ENCODE data around the gene AKNAD1.

The AKNAD1 gene

DNA sequence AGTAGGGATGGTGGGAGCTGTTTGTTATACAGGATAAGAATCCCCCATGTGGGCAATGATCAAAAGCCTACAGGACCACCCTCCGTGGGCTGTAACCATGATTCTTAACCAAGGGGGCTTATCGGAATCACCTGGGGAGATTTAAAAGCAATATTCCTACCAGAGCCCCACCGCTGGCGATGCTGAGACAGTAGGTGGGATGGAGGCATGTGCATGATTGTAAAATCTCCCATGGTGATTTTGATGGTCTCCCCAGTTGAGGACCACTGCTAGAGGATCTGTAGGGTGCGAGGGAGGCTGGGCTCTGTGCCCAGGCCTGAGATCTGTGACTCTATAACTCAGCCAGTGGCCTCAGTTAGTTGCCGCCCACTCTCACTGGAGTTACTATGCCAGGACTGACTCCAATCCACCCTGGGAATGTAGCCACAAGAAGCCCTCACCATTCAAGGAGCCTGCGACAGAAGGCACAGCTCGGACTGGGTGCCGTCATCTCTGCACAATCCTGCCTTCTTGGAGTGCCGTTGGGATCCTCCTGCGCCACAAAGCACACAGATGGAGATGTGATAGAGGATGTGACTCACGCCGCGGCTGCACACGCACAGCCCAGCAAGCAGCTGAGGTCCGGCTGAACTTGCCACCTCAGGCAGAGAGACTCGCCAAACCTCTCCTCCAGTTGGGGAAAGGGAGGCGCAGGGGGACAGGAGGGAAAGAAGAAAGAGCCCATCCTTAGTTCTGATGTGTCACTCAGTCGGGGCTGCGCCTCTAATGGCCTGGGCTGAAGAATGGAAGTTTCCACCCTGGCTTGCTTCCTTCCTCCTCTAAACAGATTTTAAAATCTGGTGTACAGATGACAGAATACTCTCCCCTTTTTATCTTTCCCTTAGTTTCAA, 26.5 kb downstream of the AKNAD1 start:
- DNase-seq (ENCODE audit: low read depth in 2 of 2): no peak

DNA sequence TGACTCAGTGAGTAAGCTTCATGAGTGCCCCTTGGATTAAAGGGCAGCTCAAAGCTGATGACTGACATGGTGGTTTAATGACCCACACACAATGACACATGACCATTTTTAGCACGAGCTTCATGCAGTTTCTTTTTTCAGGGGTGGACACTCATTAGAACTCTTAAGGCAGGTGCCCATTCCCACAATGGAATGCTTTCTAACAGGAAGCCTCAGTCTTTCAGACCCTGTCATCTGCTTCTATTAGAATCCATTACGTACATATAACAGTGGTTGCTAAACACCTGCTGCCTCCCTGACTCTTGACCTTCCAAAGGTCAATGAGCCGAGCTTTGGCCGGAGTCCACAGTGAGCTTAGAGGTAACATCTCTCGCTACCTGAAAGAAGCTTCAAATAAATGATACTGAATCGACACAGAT, 27.4 kb downstream of the AKNAD1 start:
- no peak for DNase-seq (ENCODE audit: low read depth in 2 of 2)

DNA sequence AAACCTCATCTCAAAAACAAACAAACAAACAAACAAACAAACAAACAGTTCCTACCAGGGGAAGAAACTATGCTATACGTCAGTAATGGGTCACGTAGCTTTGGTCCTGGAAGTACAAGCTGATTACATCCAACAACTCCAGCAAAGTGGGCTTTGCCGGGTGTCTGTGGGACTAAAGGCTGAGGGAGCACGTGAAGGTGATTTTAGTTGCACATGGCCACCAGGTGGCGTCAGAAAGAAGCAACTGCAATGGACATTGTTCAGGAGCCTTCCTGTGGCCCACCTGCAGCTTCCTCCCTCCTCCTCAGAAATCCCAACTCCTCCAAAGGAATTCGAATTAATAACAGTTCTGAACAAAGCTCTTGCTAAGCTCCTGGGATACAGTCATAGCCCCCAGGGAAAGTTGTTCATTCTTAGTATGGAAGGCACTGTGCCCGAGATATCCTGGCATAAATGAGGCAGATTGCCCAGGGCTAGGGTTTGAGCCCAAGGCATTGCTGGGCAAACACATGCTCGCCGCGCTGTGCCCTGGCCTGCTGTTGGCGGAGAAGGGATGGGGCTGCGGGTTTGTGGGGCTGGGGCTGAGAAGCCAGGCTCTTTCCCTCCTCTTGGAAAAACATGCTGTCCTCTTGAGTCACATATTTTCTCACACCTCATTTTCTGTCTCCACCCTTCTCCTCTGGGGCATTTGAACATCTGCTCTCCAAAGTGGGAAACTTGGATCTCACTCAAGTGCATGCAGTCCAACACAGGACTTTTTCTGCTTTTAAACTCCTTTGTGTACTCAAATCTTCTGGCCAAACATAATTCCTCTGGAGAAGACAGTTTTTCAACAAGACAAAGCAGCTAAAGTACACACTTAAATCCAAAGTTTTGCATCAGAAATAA, 28.6 kb downstream of the AKNAD1 start:
- DNase-seq (ENCODE audit: low read depth in 2 of 2): peak; percentile 19 to 26

DNA sequence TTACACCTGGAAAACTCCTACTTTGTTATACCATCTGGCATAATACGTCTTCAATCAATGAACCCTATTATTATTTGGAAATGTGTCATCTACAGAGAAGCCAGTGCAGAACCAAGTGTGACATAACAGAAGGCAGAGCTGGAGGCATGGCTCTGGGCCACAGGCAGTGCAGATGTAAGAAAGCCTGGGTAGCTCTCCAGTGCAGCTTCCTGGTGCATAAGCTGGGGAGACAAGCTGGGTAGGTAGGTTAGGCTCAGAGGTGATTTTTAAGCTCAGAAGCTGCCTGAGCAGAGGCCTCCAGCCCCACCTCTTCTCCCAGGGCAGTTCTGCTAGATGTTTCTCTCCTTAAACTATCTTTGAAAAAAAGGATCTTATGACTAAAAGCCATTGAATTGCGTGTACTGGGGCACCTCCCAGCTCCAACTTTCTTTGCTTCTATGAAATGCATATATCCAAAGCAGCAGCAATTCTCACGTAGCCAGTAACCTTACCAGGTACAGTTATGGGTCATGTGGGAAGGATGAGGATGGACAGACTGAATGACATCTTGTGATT, 30.7 kb downstream of the AKNAD1 start:
- no peak for DNase-seq (ENCODE audit: low read depth in 2 of 2)

DNA sequence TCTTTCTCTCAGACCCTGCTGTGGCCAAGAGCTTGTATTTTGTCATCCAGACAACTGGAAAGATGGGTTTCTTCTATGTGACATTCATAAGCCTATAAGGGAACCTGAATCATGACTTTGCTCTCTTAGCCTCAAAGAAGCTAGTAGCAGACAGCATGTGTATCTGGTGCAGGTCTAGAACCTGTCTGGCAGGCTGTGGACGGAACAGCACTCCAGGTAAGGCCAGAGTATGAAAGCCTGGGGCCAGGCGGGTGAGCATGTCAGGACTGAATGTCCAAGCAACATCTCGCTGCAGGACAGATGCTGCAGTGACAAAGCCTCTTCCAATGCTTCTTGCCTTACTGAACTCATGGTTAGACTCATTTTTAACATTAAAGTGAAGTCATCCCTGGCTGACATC, 32.8 kb downstream of the AKNAD1 start:
- no peak for DNase-seq (ENCODE audit: low read depth in 2 of 2)

DNA sequence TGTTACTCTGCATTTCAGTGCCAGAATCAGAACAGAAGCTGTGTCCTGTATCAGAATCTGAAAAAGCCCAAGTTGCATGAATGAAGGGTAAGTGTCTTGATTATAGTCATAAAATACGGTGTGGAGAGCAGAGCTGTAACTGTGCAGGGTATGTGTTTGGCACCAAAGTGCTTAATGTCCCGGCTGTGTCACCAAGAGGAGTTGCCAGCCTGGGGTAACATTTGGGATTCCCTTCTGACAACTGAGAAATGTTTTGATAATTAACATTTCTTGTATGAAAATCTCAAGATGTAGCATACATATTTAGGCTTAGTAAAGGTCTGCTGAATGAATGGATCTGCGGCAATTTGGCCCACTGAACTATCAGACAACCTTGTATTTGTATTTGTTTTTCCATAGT, 33.3 kb downstream of the AKNAD1 start:
- DNase-seq (ENCODE audit: low read depth in 2 of 2): no peak

DNA sequence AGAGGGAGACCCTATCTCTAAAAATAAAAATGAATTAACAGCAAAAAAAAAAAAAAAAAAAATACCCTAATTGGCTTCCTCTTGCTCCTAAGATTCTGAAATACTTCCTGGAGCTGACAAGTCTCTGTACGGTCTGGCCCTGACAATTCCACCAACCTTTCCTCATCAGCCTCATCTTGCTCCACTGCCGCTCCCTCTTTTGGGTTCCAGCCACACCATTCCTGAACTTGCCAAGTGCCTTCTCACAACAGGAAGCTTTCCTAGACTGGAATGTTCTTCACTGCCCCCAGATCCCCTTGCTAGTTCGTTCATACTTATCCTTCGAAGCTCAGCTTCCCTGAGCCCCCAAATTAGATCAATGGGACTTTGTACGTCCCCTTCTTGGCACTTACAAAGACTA, 37.0 kb downstream of the AKNAD1 start:
- no peak for DNase-seq (ENCODE audit: low read depth in 2 of 2)

DNA sequence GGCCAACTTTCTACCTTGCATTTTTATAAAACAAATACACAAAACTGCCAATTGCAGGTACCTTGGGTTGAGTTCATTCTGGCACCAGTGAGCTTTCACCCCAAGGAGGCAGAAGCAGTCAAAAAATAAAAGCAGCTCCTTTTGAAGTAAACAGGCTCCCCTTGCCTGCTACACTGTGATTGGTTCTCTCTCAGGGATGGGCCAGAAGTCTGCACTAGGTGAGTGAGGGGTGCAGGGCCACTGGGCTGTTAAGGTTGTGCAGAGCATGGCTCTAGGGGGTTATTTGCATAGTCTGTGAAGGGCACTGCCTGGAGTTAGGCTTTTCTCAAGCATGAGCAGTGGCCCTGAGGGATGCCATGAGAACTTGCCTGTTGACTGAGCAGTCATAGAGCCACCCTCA, 39.1 kb downstream of the AKNAD1 start:
- no peak for DNase-seq (ENCODE audit: low read depth in 2 of 2)

DNA sequence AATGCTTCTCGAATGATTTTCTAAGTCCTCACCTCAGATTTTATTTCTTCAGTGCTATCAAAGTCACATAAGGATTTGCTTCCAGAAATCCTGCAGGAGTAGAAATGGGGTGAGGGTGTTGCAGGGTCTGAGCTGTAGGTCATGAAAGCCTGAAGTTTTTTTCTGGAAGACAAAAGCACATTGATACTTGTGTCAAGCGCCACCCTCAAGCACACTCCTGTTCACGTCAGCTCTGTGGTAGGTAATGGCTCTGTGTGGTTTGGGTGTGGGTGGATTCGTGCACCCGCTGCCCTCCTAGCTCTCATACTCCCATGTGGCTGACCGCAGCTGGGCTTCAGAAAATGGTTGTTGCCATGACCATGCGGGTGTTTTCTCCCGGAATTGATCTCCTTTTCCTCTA, 39.9 kb downstream of the AKNAD1 start:
- no peak for DNase-seq (ENCODE audit: low read depth in 2 of 2)

DNA sequence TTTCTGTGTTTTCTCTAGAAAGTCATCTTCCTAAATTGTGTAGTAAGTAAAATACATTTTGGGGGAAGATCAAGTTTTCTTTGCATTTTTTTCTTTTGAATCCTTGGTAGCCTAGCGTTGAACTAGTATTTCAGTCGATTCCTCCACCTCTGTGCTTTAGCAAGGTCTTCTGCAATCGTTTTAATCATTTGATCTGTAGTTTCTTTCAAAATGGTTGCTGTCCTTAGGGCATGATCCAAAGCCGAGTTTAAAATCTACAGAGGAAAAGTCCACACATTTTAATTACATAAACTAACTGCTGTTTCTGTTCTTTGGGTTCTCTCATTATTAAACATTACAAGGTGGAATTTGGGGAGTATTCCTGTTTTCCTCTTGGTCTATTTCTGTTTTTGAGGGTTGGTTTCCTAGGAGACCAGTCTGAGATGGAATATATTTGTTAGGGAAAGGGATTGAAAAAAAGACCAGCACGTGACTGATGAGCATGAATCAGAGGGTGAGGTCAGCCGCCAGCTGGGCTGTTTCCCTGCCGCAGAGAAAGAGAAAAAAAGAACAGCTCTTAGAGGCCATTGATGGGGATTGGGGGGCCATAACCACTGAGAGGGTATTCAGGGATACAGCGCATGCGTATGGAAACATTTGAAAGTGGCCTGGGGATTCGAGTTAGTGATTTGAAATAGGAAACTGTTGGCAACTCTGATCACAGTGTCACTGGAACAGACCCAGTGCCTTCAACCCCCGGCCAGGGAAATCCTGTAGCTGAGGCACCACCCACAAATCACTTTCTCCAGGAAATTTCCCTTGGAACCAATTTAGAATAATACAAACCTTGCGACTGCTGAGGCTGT, 40.6 kb downstream of the AKNAD1 start:
- no peak for DNase-seq (ENCODE audit: low read depth in 2 of 2)

DNA sequence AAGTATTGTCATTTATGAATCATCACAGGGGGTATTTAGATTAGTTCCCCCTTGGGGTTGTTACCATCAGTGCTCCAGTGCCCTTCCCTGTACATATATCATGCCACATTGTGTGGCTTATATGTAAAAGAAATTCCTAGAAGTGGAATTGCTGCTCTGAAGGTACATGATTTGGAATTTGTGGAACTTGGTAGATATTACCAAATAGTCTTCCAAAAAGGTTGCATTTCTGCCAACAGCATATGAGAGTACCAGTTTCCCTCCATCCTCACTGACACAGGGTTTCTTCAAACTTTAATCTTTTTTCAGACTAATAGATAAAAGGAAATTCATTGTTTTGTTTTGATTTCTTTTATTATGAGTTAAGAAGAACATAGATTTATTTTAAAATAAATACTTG, 41.3 kb downstream of the AKNAD1 start:
- DNase-seq (ENCODE audit: low read depth in 2 of 2): no peak

DNA sequence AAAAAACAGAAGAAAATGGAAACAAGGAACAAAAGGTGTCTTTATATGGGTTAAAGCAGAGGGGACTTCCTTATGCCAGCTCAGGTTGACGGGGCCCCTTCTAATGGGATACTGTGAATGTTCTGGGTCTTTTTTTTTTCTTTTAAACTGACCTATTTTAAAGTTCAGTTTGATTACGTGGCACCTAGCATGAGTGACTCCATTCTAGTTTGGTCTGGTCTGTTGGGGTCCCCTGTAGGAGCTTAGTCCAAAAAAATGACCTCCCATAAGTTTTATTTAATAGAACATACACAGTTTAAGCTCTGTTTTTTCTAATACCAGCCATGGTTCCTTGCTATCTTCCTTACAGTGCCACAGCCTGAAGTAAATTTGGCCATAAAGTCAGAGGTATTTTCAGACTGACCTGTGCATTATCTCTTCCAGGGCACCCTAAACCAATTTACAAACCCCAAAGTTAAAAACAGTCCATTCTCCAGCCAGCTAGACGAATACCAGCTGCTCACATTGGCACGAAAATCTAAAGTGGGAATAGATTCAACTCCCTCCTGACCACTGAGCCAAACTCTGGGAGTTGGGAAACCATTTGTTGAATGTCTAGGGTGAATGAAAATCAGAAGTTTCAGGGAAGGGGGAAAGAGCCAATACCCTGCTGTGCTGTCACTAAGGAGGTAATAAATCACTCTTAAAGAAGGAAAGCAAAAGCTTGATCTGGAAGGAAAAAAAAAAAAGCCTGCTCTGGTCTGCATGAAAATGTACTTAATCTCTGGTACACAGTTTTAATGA, 42.4 kb downstream of the AKNAD1 start:
- DNase-seq (ENCODE audit: low read depth in 2 of 2): no peak

DNA sequence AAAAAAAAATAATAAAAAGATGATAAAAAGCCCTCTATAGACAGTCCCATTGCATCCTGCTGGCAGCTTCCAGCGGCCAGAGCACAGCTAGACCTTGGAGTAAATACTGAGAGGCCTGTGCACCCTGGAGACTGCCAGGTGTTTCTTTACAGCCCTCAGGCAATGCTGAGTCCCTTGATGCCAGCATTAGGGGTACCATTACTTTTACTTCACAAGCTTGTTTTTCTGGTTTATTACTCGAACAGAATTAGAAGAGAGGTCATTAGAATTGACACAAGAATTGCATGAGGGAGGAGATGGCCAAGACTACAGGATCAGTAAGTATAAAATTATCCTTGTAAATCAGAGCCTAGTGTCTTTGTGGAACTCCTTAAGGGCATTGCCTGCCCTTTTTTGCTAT, 43.6 kb downstream of the AKNAD1 start:
- DNase-seq (ENCODE audit: low read depth in 2 of 2): no peak

DNA sequence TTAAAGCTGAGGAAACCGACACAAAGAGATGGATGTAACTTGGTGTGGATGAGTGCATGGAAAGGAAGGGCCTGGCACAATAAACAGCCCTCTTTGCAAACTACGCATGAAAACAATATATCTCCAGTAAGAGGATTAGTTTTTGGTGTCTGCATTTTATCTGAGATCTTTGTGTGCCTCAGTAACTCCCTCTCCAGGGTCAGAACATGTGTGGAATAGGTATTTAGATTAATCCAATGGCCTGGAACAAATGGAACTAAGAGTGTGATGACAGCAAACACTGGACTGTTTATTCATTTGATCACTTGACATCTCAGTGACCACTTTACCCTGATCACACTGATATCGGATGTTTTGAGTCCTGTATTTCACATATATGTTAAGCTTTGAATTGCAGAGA, 45.3 kb downstream of the AKNAD1 start:
- DNase-seq (ENCODE audit: low read depth in 2 of 2): no peak

DNA sequence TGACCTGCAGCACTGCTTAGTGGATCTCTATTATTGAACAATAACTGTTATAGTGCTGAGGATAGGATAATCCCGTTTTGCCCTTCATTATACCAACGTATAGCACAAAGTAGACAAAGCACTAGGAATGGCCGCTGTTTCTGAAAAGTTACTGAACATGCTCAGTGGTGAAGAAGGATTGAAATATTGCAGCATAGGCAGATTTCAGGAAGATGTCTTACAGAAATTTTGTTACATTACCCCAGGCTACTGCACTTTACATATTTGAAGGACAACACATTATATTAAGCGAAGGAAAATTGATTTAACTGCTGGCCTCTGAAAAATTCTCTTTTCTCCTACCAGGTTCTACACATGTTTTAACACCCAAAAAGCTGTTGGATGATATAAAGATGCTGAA, 48.5 kb downstream of the AKNAD1 start:
- no peak for DNase-seq (ENCODE audit: low read depth in 2 of 2)

DNA sequence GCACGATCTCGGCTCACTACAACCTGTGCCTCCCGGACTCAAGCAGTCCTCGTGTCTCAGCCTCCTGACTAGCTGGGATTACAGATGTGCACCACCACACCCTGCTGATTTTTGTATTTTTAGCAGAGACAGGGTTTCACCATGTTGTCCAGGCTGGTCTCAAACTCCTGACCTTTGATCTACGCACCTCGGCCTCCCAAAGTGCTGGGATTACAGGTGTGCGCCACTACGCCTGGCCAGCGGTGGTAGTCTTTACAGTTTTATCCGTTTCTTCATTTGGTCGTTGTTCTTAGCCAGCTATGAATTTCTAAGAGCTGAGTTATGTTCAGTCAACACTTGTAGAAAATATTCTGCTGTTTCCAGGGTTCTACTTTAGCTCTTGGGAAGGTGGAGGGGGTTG, 53.3 kb downstream of the AKNAD1 start:
- no peak for DNase-seq (ENCODE audit: low read depth in 2 of 2)

DNA sequence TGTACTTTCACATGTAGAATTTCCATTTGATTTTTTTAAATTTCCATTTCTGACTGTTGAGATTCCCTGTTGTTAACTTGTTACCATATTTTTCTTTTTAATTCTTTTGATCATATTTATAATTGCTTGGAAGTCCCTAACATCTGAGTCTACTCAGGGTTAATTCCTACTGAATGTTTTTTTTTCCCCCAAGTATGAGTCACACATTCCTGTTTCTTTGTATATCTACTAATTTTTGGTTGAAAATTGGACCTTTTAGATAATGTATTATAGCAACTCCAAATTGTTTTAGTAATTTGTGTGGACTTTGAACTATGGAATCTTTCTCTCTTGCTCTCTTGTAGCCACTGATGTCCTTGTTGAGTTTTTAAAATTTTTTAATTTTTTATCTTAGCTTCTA, 55.8 kb downstream of the AKNAD1 start:
- no peak for DNase-seq (ENCODE audit: low read depth in 2 of 2)

DNA sequence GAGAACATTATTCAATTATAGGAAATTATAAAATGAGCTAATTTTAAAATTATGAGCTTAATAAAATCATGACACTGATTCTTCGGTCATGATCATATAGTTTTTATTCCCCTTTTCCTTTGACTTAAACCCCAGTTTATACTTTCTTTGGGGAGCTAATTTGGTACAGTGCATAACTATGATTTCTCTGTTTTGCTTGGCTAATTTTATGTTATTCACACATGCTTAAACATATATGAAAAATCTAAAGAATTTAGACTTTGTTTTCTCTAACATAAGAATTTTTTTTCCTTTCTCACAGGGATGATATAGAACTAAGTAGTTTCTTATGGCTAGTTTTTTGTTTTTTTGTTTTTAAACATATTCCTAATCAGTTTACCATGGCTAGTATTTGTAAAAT, 57.9 kb downstream of the AKNAD1 start:
- DNase-seq (ENCODE audit: low read depth in 2 of 2): no peak

DNA sequence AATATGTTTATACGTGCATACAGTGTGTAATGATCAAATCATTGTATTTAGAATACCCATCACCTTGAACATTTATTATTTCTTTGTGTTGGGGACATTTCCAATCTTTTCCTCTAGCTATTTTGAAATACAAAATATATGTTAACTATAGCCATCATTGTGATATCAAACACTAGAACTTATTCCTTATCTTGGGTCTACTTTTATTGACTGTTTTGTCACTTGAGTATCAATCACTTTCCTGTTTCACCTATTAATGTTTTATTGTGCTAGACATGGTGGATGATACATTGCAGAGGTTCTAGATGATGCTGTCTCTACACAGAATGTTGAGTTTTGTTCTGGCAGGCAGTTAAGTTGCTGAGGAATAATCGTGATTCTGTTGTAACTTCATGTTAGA, 64.5 kb downstream of the AKNAD1 start:
- DNase-seq (ENCODE audit: low read depth in 2 of 2): no peak

DNA sequence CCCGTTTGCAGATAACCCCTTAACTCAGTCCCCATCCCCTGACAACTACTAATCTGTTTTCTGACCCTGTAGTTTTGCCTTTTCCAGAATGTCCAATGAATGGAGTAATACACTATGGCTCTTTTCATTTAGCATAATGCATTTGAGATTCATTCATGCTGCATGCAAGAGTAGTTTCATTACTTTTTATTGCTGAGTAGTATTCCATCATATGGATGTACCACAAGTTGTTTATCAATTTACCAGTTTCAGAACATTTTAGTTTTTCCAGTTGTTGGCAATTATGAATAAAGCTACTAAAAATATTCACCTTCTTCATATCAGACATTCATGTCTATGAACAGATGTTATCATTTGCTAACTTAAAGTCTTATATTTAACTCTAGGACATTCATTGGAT, 65.1 kb downstream of the AKNAD1 start:
- DNase-seq (ENCODE audit: low read depth in 2 of 2): no peak

DNA sequence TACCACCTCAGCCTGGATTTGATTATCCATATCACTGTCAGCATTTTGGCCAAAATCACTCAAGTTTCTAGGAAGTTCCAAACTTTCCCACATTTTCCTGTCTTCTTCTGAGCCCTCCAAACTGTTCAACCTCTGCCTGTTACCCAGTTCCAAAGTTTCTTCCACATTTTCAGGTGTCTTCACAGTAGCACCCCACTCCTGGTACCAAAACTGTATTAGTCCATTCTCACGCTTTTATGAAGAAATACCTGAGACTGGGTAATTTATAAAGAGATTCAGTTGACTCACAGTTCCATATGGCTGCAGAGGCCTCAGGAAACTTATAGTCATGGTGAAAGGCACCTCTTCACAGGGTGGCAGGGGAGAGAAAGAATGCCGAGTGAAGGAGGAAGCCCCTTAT, 71.0 kb downstream of the AKNAD1 start:
- no peak for DNase-seq (ENCODE audit: low read depth in 2 of 2)

Data from stimulated activated CD8-positive, alpha-beta memory T cell treated with anti-CD3 and anti-CD28 coated beads, Interleukin-15, amount 100 ng/mL, for 48 hours (primary cell).